SKM-1 treated with dmso at 0.1 percent for 144 hours (cell line): ENCODE data around the gene BBS2.

ENCODE experiments used
- DNase-seq: peaks from one replicate; lab custom pipeline; 2025; ENCODE audit not compliant: unreplicated experiment; lab: John Stamatoyannopoulos, UW

The BBS2 gene

GRCh38 chr16:56477096-56477878 lies 42.5 kb downstream of the BBS2 start:
- DNase-seq, result peak; percentile 3

DNA sequence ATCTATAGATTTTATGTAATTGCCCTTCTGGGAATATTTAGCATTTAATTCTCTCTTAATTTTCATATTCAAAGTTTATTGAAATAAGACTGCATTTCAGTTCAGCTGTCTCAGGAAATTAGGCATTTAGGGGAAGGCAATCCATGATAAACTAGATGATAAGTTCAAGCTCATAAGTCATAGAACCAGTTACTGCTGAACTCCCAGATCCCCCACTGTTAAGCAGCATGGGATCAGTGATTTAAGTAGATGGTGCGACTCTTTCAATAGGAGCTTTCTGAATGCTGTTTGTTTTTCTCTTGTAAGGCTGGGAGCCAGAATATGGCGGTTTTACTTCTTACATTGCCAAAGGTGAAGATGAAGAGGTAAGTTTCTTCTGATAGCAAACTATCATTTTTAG lies 44.6 kb downstream of the BBS2 start:
- DNase-seq, result no peak

GRCh38 chr16:56470666-56471065 lies 49.2 kb downstream of the BBS2 start:
- no peak for DNase-seq

GRCh38 chr16:56470232-56470631 lies 49.6 kb downstream of the BBS2 start:
- DNase-seq, result no peak

- DNase-seq, result no peak
Observed at GRCh38 chr16:56469748-56470147, 50.1 kb downstream of the BBS2 start.

DNA sequence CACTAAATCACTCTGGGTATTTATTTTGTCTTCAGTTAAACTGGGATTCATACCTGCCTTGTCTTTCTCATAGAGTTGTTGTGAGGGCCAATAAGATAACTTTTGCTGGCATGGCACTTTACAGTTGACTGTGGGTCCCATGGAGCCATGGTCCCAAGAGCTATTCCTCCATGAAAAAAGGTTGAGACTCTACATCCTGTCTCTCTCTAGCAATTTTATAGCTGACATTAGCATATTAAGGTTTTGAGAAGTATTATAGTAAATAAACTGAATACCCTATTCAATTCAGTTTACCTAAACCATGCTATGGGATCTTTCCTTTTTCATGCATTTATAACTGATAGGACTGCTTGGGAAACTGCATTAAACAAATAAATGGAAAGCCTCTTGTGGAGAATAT lies 51.0 kb downstream of the BBS2 start:
- no peak for DNase-seq

GRCh38 chr16:56466344-56466743 lies 53.5 kb downstream of the BBS2 start:
- no peak for DNase-seq

DNA sequence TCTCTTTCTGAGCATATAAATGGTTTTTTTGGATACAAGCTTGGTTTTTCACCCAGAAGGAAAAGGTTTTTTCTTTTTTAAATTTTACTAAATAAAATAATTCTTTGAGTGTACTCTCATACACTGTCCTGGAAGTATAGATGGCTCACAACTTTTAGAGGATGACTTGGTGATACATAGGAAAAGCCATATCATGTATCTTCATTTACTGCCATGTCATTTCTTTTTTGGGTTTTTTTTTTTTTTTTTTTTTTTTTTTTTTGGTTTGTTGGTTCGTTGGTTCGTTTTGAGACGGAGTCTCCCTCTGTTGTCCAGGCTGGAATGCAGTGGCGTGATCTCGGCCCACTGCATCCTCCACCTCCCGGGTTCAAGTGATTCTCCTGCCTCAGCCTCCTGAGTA lies 56.7 kb downstream of the BBS2 start:
- DNase-seq, result no peak

DNA sequence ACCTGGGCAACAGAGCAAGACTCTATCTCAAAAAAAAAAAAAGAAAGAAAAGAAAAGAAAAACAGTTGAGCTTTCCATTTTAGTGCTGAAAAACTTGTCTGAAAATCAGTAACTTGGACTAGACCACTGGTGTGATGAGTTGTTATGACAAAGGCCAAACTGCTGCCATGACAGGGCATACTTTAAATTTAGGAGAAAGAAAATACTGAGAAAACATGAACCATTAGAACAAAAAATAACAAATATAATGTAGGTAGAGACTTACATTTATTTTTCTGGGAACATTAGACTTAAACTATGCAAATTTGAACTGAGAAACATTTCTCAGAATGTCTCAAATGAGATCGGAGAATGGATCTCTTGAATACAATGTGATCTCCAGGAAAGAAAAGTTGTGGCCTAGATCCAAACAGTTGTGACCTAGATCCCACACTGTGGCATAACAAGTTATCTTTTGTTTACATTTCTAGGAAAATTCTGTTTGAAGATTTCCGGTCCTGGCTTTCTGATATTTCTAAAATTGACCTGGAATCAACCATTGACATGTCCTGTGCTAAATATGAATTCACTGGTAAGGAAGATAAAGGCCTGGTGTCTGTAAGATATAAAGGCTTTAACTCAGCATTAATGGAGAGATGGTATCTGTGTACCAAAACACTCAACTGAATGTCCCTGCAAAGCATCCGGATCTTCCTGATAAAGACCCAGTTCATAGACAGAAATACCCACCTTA lies 57.6 kb downstream of the BBS2 start:
- DNase-seq, result no peak

- no peak for DNase-seq
Observed at GRCh38 chr16:56460101-56460500, 59.7 kb downstream of the BBS2 start.

DNA sequence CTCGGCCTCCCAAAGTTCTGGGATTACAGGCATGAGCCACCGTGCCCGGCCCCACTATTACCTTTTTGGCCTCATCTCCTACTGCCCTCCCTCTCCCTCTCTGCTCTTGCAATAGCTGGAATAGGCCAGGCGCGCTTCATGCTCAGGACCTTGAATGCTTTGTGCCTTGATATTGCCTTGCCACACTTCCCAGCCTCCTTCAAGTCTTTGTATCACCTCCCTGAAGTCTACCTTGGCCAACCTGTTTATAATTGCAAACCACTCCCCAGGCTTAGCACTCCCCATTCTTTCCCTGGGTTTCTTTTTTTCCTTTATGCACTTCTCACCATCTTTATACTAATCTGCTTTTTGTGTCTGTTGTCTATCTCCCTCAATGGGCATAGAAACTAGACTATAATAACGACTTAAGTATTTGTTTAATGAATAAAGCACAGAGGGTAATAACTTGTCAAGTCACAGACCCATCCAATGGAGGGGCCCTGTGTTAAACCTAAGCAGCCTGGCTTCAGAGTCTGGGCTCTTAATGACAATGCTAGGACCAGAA lies 61.8 kb downstream of the BBS2 start:
- no peak for DNase-seq

DNA sequence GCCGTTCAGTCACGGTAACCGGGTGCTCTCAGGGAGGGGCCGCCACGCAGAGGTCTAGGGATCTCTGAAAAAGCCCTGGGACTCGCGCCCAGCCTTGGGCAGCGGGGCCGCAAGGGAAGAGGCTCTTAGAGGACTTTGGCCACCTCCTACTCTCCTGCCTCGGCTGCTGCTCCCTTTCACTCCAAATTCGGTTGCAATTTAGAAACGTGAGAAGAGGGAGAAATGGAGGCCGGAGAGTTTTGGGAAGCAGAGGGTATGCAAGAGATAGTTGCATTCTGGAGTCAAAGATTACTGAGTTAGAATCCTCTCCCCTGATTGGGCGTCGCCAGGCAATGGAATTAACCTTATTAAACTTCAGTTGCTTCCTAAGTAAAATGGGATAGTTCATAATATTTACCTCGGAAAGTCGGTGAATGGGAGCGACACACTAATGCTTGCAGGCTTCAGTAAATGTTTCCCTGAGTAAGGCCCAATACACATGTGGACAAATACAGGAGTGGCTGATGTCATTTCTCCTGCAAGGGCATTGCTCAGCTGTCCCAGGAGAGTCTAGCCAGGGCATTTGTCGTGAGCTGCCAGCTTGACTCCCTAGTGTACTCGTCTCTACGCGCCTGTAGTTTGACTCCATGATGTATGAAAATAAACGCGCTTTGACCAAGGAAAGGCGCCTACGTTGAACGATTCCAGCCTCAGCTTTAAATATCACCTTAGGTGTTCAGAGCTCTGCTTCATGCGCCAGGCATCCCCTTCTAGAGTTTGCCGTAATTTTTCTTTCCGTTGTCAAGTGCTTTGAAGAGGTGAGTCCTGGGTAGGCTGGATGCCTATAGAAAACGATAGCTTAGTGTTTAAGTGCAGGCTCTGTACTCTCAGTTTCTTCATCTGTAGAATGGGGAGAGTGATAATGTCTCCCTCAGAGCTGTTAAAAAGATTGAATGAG lies 67.8 kb downstream of the BBS2 start:
- no peak for DNase-seq

DNA sequence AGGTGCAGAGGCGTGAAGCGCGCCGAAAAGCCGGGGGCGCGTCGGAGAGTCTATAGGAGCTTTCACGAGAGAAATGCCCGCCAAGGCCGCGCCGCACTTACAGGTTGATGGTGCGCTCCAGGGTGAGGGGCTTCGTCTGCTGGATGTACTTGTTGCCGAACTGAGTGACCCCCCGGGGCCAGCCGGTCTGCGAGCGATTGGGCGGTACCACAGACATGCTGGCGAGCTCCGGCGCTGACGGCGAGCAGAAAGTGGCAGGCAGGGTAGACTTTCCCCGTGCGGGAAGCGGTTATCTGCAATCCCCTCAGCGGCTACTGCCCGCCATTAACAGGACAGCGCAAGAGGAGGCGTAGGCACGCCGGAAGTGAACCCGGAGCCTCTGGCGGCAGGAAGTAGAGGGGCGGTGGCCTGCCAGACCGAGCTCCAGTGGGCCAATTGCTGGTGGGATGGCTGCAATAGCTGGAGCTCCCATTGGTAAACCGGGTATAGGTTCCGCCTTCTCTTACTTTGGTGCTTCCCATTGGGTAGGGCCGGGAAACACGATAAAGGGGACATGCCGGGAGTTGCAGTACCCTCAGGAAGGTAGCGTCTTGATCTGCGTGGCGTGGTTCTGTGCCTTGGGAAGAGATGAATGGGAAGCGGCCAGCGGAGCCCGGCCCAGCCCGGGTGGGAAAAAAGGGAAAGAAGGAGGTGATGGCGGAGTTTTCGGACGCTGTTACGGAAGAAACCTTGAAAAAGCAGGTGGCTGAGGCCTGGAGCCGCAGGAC lies 68.7 kb downstream of the BBS2 start, which contains the start of the genes NUDT21 and OGFOD1:
TSS of gene NUDT21 (minus strand) at position 347 of the 767 bp plus-strand sequence. CDS start at position 217, 130 bp downstream.
TSS of gene OGFOD1 (plus strand) at position 569 of the 767 bp plus-strand sequence. CDS start at position 628, 59 bp downstream.
- DNase-seq, result peak; percentile 99

- no peak for DNase-seq
Observed at GRCh38 chr16:56450275-56450985, 69.4 kb downstream of the BBS2 start.

DNA sequence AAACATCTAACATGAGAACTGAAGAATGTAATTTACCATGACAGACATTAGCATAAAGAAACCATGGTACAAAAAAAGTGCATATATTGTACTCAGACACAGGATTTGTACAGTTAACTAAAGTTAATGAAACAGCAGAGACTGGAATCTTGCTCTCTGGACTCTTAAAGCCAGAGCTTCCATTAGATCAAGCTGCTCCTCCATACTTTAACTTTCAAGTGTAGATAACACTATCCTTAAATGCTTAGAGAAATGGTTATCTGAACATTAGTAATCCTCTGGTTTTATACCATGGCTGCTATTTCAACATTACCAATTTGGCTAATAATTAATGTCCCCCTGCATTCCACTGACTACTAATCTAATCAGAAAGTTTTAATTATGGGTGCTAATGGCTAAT lies 71.8 kb downstream of the BBS2 start:
- DNase-seq, result no peak

GRCh38 chr16:56447286-56447685 lies 72.5 kb downstream of the BBS2 start:
- DNase-seq, result no peak

- DNase-seq, result no peak
Observed at GRCh38 chr16:56438038-56438437, 81.8 kb downstream of the BBS2 start.

- DNase-seq, result no peak
Observed at GRCh38 chr16:56436258-56436657, 83.6 kb downstream of the BBS2 start.
